ENCODE data around the gene CA5A. TPM values are rescaled to one million over a fixed set of nuclear protein-coding genes. Genes with fewer than 3 reads are reported as not detected.
A peak's percentile ranks its signal among the peaks of the same experiment; 100 is the strongest.

Gene CA5A
- total and polyA plus RNA-seq, 2 of the 13 experiments (the other 11 are each of a cell fraction or from before 2014, with no cell fraction given) = 66.8 to 106 TPM

DNA sequence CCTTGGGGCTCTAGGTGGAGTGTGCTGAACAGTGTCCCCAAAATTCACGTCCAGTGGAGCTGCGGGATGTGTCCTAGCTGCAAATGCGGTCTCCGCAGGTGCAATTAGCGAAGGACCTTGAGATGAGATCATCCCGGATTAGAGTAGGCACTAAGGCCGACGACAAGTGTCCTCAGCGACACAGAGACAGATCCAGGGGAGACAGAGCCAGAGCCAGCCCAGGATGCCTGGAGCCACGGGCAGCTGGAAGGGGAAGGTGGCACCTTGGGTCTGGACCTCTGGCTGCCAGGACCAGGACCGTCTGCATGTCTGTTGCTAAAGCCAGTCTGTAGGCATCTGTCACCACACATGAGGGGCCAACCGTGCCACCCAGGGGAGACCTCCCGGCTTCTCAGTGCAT lies 91.5 kb downstream of the CA5A start (continued):
- TF ChIP-seq, protein P1, sequence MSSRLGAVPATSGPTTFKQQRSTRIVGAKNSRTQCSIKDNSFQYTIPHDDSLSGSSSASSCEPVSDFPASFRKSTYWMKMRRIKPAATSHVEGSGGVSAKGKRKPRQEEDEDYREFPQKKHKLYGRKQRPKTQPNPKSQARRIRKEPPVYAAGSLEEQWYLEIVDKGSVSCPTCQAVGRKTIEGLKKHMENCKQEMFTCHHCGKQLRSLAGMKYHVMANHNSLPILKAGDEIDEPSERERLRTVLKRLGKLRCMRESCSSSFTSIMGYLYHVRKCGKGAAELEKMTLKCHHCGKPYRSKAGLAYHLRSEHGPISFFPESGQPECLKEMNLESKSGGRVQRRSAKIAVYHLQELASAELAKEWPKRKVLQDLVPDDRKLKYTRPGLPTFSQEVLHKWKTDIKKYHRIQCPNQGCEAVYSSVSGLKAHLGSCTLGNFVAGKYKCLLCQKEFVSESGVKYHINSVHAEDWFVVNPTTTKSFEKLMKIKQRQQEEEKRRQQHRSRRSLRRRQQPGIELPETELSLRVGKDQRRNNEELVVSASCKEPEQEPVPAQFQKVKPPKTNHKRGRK (CRISPR knock-in tag; IDR thresholded peaks at IDR 0.05) = no peak
- no peak; the same call in 1 of the 2 replicates for TF ChIP-seq GABPB1 (CRISPR knock-in tag; IDR thresholded peaks at IDR 0.05)
- no peak for TF ChIP-seq ZNF564 (CRISPR knock-in tag; IDR thresholded peaks at IDR 0.05)
- TF ChIP-seq, protein P2, sequence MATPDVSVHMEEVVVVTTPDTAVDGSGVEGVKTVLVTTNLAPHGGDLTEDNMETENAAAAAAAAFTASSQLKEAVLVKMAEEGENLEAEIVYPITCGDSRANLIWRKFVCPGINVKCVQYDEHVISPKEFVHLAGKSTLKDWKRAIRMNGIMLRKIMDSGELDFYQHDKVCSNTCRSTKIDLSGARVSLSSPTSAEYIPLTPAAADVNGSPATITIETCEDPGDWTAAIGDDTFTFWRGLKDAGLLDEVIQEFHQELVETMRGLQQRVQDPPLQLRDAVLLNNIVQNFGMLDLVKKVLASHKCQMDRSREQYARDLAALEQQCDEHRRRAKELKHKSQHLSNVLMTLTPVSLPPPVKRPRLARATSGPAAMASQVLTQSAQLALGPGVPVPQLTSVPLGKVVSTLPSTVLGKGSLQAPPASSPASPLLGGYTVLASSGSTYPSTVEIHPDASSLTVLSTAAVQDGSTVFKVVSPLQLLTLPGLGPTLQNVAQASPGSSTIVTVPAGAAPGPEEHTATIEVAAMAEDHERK (CRISPR knock-in tag; IDR thresholded peaks at IDR 0.05; ENCODE audit: low read depth) = no peak
- peak; percentile 59; the same call in 1 of the 2 replicates for TF ChIP-seq ZNF274 (CRISPR knock-in tag; IDR thresholded peaks at IDR 0.05)
- peak; percentile 61 for TF ChIP-seq REPIN1 (CRISPR knock-in tag; IDR thresholded peaks at IDR 0.05; ENCODE audit: borderline replicate concordance, low read depth)
- no peak for TF ChIP-seq ZNF607 (CRISPR knock-in tag; IDR thresholded peaks at IDR 0.05; ENCODE audit: borderline replicate concordance)
- TF ChIP-seq, protein P3, sequence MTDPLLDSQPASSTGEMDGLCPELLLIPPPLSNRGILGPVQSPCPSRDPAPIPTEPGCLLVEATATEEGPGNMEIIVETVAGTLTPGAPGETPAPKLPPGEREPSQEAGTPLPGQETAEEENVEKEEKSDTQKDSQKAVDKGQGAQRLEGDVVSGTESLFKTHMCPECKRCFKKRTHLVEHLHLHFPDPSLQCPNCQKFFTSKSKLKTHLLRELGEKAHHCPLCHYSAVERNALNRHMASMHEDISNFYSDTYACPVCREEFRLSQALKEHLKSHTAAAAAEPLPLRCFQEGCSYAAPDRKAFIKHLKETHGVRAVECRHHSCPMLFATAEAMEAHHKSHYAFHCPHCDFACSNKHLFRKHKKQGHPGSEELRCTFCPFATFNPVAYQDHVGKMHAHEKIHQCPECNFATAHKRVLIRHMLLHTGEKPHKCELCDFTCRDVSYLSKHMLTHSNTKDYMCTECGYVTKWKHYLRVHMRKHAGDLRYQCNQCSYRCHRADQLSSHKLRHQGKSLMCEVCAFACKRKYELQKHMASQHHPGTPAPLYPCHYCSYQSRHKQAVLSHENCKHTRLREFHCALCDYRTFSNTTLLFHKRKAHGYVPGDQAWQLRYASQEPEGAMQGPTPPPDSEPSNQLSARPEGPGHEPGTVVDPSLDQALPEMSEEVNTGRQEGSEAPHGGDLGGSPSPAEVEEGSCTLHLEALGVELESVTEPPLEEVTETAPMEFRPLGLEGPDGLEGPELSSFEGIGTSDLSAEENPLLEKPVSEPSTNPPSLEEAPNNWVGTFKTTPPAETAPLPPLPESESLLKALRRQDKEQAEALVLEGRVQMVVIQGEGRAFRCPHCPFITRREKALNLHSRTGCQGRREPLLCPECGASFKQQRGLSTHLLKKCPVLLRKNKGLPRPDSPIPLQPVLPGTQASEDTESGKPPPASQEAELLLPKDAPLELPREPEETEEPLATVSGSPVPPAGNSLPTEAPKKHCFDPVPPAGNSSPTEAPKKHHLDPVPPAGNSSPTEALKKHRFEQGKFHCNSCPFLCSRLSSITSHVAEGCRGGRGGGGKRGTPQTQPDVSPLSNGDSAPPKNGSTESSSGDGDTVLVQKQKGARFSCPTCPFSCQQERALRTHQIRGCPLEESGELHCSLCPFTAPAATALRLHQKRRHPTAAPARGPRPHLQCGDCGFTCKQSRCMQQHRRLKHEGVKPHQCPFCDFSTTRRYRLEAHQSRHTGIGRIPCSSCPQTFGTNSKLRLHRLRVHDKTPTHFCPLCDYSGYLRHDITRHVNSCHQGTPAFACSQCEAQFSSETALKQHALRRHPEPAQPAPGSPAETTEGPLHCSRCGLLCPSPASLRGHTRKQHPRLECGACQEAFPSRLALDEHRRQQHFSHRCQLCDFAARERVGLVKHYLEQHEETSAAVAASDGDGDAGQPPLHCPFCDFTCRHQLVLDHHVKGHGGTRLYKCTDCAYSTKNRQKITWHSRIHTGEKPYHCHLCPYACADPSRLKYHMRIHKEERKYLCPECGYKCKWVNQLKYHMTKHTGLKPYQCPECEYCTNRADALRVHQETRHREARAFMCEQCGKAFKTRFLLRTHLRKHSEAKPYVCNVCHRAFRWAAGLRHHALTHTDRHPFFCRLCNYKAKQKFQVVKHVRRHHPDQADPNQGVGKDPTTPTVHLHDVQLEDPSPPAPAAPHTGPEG (CRISPR knock-in tag; IDR thresholded peaks at IDR 0.05) = no peak
- TF ChIP-seq ZMYM3 (CRISPR knock-in tag; IDR thresholded peaks at IDR 0.05) = no peak
- no peak for TF ChIP-seq ZNF768 (CRISPR knock-in tag; IDR thresholded peaks at IDR 0.05)
- TF ChIP-seq NPAS2 (CRISPR knock-in tag; IDR thresholded peaks at IDR 0.05; ENCODE audit: borderline replicate concordance) = no peak
- TF ChIP-seq ZNF547 (CRISPR knock-in tag; IDR thresholded peaks at IDR 0.05) = no peak
- TF ChIP-seq, protein P4, sequence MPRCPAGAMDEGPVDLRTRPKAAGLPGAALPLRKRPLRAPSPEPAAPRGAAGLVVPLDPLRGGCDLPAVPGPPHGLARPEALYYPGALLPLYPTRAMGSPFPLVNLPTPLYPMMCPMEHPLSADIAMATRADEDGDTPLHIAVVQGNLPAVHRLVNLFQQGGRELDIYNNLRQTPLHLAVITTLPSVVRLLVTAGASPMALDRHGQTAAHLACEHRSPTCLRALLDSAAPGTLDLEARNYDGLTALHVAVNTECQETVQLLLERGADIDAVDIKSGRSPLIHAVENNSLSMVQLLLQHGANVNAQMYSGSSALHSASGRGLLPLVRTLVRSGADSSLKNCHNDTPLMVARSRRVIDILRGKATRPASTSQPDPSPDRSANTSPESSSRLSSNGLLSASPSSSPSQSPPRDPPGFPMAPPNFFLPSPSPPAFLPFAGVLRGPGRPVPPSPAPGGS (CRISPR knock-in tag; IDR thresholded peaks at IDR 0.05) = 0 out of 2 replicates have a peak, but pooled peaks have one; percentile 1
- TF ChIP-seq, protein P5, sequence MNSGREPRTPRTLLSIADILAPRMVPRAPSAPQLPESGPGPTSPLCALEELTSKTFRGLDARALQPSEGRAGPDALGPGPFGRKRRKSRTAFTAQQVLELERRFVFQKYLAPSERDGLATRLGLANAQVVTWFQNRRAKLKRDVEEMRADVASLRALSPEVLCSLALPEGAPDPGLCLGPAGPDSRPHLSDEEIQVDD (CRISPR knock-in tag; IDR thresholded peaks at IDR 0.05; ENCODE audit: borderline replicate concordance) = peak; percentile 29; the same call in 1 of the 2 replicates
- no peak for TF ChIP-seq NFATC3 (CRISPR knock-in tag; IDR thresholded peaks at IDR 0.05)
- no peak for TF ChIP-seq CCDC6 (CRISPR knock-in tag; IDR thresholded peaks at IDR 0.05)
- no peak for TF ChIP-seq RAD51 (IDR thresholded peaks at IDR 0.05; ENCODE audit: borderline replicate concordance)
- no peak for TF ChIP-seq GTF2F1 (IDR thresholded peaks at IDR 0.05; ENCODE audit: low read length)
- no peak for TF ChIP-seq TBL1XR1 (IDR thresholded peaks at IDR 0.05; ENCODE audit: borderline replicate concordance, low read length, partially characterized antibody)
